ENCODE data around the gene ANTXR1. TPM values are rescaled to one million over a fixed set of nuclear protein-coding genes. Genes with fewer than 3 reads are reported as not detected.

ANTXR1 gene
- total and polyA plus RNA-seq, 2 of the 8 experiments (the other 6 are each of a cell fraction or from before 2014, with no cell fraction given): 15.8 to 44.3 TPM

DNA sequence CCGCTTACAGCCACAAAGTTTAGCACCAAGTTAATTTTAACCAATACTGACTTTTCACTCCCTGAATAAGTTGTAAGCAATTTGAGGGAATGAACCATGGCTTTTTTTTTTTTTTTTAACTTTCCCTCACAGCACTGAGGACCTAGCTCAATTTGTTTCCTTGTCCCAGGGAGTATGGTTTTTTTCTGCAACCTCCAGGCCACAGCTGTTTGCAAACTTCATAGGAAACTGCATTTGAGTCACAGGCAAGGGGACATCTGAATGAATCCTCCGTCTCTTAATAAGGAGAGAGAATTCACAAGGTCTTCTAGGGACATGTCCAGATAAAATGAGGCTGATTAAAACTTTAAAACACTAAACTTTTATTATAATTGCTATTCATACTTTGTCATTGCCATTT is 192.5 kb downstream of the ANTXR1 start (continued):
- TF ChIP-seq, protein P1, sequence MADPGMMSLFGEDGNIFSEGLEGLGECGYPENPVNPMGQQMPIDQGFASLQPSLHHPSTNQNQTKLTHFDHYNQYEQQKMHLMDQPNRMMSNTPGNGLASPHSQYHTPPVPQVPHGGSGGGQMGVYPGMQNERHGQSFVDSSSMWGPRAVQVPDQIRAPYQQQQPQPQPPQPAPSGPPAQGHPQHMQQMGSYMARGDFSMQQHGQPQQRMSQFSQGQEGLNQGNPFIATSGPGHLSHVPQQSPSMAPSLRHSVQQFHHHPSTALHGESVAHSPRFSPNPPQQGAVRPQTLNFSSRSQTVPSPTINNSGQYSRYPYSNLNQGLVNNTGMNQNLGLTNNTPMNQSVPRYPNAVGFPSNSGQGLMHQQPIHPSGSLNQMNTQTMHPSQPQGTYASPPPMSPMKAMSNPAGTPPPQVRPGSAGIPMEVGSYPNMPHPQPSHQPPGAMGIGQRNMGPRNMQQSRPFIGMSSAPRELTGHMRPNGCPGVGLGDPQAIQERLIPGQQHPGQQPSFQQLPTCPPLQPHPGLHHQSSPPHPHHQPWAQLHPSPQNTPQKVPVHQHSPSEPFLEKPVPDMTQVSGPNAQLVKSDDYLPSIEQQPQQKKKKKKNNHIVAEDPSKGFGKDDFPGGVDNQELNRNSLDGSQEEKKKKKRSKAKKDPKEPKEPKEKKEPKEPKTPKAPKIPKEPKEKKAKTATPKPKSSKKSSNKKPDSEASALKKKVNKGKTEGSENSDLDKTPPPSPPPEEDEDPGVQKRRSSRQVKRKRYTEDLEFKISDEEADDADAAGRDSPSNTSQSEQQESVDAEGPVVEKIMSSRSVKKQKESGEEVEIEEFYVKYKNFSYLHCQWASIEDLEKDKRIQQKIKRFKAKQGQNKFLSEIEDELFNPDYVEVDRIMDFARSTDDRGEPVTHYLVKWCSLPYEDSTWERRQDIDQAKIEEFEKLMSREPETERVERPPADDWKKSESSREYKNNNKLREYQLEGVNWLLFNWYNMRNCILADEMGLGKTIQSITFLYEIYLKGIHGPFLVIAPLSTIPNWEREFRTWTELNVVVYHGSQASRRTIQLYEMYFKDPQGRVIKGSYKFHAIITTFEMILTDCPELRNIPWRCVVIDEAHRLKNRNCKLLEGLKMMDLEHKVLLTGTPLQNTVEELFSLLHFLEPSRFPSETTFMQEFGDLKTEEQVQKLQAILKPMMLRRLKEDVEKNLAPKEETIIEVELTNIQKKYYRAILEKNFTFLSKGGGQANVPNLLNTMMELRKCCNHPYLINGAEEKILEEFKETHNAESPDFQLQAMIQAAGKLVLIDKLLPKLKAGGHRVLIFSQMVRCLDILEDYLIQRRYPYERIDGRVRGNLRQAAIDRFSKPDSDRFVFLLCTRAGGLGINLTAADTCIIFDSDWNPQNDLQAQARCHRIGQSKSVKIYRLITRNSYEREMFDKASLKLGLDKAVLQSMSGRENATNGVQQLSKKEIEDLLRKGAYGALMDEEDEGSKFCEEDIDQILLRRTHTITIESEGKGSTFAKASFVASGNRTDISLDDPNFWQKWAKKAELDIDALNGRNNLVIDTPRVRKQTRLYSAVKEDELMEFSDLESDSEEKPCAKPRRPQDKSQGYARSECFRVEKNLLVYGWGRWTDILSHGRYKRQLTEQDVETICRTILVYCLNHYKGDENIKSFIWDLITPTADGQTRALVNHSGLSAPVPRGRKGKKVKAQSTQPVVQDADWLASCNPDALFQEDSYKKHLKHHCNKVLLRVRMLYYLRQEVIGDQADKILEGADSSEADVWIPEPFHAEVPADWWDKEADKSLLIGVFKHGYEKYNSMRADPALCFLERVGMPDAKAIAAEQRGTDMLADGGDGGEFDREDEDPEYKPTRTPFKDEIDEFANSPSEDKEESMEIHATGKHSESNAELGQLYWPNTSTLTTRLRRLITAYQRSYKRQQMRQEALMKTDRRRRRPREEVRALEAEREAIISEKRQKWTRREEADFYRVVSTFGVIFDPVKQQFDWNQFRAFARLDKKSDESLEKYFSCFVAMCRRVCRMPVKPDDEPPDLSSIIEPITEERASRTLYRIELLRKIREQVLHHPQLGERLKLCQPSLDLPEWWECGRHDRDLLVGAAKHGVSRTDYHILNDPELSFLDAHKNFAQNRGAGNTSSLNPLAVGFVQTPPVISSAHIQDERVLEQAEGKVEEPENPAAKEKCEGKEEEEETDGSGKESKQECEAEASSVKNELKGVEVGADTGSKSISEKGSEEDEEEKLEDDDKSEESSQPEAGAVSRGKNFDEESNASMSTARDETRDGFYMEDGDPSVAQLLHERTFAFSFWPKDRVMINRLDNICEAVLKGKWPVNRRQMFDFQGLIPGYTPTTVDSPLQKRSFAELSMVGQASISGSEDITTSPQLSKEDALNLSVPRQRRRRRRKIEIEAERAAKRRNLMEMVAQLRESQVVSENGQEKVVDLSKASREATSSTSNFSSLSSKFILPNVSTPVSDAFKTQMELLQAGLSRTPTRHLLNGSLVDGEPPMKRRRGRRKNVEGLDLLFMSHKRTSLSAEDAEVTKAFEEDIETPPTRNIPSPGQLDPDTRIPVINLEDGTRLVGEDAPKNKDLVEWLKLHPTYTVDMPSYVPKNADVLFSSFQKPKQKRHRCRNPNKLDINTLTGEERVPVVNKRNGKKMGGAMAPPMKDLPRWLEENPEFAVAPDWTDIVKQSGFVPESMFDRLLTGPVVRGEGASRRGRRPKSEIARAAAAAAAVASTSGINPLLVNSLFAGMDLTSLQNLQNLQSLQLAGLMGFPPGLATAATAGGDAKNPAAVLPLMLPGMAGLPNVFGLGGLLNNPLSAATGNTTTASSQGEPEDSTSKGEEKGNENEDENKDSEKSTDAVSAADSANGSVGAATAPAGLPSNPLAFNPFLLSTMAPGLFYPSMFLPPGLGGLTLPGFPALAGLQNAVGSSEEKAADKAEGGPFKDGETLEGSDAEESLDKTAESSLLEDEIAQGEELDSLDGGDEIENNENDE (IDR thresholded peaks at IDR 0.05; ENCODE audit: insufficient replicate concordance, low read length): no peak
- no peak for TF ChIP-seq EP300 (IDR thresholded peaks at IDR 0.05; ENCODE audit: borderline replicate concordance in 1 of 2, low read depth in 2 of 2, low read length in 2 of 2)
- TF ChIP-seq SP1 (IDR thresholded peaks at IDR 0.05; ENCODE audit: low read depth, low read length): no peak
- no peak for TF ChIP-seq GTF2F1 (IDR thresholded peaks at IDR 0.05; ENCODE audit: borderline replicate concordance, low read depth, low read length)
- no peak for TF ChIP-seq YY1 (IDR thresholded peaks at IDR 0.05; ENCODE audit: low read depth, low read length)
- TF ChIP-seq KDM1A (IDR thresholded peaks at IDR 0.05; ENCODE audit: borderline replicate concordance, low read length): no peak
- no peak for TF ChIP-seq RXRA (IDR thresholded peaks at IDR 0.05; ENCODE audit: insufficient read depth, low read depth, low read length)
- no peak for TF ChIP-seq TAF1 (IDR thresholded peaks at IDR 0.05; ENCODE audit: low read depth, low read length)
- TF ChIP-seq BRCA1 (IDR thresholded peaks at IDR 0.05; ENCODE audit: low read depth, low read length): no peak
- no peak for TF ChIP-seq MAFK (IDR thresholded peaks at IDR 0.05; ENCODE audit: low read depth, low read length)

Data from H1 (cell line).